ENCODE measurements around the gene MED17. TPM values are rescaled to one million over a fixed set of nuclear protein-coding genes. Genes with fewer than 3 reads are reported as not detected.

Gene MED17
- polyA plus RNA-seq, 1 donor from 2014 or later = 25.8 TPM

DNA sequence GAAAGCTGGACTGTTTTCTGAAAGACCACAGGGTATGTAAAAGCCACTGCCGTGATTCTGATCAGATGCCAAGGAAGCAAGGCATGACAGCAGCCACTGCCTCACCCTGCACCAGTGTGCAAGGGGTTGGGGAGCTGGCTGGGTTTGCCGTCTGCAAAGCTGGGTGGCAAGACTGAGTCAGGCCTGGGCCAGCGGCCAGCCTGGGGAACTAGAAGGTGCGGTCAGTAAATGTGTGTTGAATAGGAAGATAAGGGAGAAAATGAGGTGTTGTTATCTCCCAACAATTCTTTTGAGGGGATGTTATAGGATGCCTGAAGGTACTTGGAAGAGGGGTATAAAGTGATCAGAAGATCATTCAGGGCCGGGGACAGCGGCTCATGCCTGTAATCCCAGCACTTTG is 58.4 kb downstream of the MED17 start:
- H3K4me3 Mint-ChIP-seq = no peak overlapping the region
- H3K9me3 Mint-ChIP-seq = no peaks in the 10 kb centered on the region
- H3K27ac Mint-ChIP-seq = peak overlapping the region in 1 of 3 donors; percentile 8
- H3K36me3 Mint-ChIP-seq = no peaks in the 10 kb centered on the region
- peaks cover 2% of the 10 kb centered on the region for H3K27me3 Mint-ChIP-seq
- no peaks in the 10 kb centered on the region for H3K4me1 Mint-ChIP-seq

- H3K36me3 Mint-ChIP-seq = no peaks in the 10 kb centered on the region
- H3K9me3 Mint-ChIP-seq = no peaks in the 10 kb centered on the region
- H3K4me3 Mint-ChIP-seq = no peak overlapping the region
- no peak overlapping the region for H3K27ac Mint-ChIP-seq
- H3K27me3 Mint-ChIP-seq = peaks cover 2% of the 10 kb centered on the region
- H3K4me1 Mint-ChIP-seq = no peaks in the 10 kb centered on the region
These were observed 59.8 kb downstream of the MED17 start for GRCh38 chr11:93843906-93844305.

DNA sequence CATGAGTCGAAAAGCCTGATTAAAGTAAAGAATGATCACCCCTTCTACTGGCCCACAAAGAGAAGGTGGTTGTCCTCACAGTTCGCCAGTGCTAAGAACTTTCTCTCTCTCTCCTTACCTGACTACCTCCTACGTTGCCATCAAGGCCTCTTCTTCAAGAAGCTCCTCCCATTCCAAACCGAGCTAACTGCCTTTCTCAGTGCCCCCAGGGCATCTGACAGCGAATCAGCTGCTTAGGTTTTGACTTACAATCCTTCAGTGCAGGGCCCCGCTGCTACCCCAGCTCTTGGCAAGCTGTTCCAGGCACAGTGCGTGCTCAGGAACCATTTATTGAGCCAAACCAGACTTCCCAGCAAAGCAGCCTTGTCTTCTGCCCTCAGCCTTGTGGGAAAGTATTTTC is 60.5 kb downstream of the MED17 start:
- Mint-ChIP-seq H3K4me3 (no peak overlapping the region), H3K9me3 (no peaks in the 10 kb centered on the region), H3K4me1 (peaks cover 0 to 2% (median 1%) of the 10 kb centered on the region in 3 donors), H3K27me3 (peaks cover 8% of the 10 kb centered on the region), H3K27ac (no peak overlapping the region), H3K36me3 (no peaks in the 10 kb centered on the region)

- H3K27me3 Mint-ChIP-seq = peaks cover 11% of the 10 kb centered on the region
- no peaks in the 10 kb centered on the region for H3K36me3 Mint-ChIP-seq
- H3K4me1 Mint-ChIP-seq = peaks cover 0 to 4% (median 3%) of the 10 kb centered on the region in 3 donors
- no peak overlapping the region for H3K4me3 Mint-ChIP-seq
- no peaks in the 10 kb centered on the region for H3K9me3 Mint-ChIP-seq
- no peak overlapping the region for H3K27ac Mint-ChIP-seq
These were observed 61.4 kb downstream of the MED17 start for GRCh38 chr11:93845181-93846092.

- Mint-ChIP-seq H3K27ac (no peak overlapping the region), H3K27me3 (peaks cover 11% of the 10 kb centered on the region), H3K4me3 (no peak overlapping the region), H3K36me3 (no peaks in the 10 kb centered on the region), H3K9me3 (no peaks in the 10 kb centered on the region), H3K4me1 (peaks cover 0 to 4% (median 3%) of the 10 kb centered on the region in 3 donors)
These were observed 62.3 kb downstream of the MED17 start for GRCh38 chr11:93846411-93846810.

GRCh38 chr11:93849201-93849600 is 65.1 kb downstream of the MED17 start:
- Mint-ChIP-seq H3K27ac (no peak overlapping the region), H3K9me3 (peaks cover 0 to 3% (median 1%) of the 10 kb centered on the region in 3 donors), H3K36me3 (no peaks in the 10 kb centered on the region), H3K27me3 (peaks cover 12% of the 10 kb centered on the region), H3K4me1 (peaks cover 0 to 4% (median 3%) of the 10 kb centered on the region in 3 donors), H3K4me3 (peak overlapping the region in 2 of 4 donors; percentile 70 to 86)

GRCh38 chr11:93849751-93850593 is 65.9 kb downstream of the MED17 start:
- peak overlapping the region in 2 of 4 donors; percentile 70 to 86 for H3K4me3 Mint-ChIP-seq
- no peaks in the 10 kb centered on the region for H3K36me3 Mint-ChIP-seq

GRCh38 chr11:93850594-93851018 is 66.5 kb downstream of the MED17 start, which contains the start of gene VSTM5:
Gene VSTM5 (minus strand): TSS chr11:93850618. CDS start chr11:93850502, 116 bp downstream.
- peaks cover 0 to 4% (median 3%) of the 10 kb centered on the region in 3 donors for H3K4me1 Mint-ChIP-seq
- H3K27me3 Mint-ChIP-seq = peaks cover 12% of the 10 kb centered on the region
- no peaks in the 10 kb centered on the region for H3K36me3 Mint-ChIP-seq
- peak within 1 kb of the TSS in 1 of 3 donors; percentile 59 for H3K27ac Mint-ChIP-seq
- peak within 1 kb of the TSS in 2 of 4 donors; percentile 70 to 86 for H3K4me3 Mint-ChIP-seq
- peaks cover 0 to 4% (median 1%) of the 10 kb centered on the region in 3 donors for H3K9me3 Mint-ChIP-seq

More at GRCh38 chr11:93849751-93850593, 65.9 kb downstream of the MED17 start:
- no peak overlapping the region for H3K27ac Mint-ChIP-seq
- peaks cover 0 to 4% (median 1%) of the 10 kb centered on the region in 3 donors for H3K9me3 Mint-ChIP-seq
- H3K4me1 Mint-ChIP-seq = peaks cover 0 to 4% (median 3%) of the 10 kb centered on the region in 3 donors
- H3K27me3 Mint-ChIP-seq = peaks cover 12% of the 10 kb centered on the region

DNA sequence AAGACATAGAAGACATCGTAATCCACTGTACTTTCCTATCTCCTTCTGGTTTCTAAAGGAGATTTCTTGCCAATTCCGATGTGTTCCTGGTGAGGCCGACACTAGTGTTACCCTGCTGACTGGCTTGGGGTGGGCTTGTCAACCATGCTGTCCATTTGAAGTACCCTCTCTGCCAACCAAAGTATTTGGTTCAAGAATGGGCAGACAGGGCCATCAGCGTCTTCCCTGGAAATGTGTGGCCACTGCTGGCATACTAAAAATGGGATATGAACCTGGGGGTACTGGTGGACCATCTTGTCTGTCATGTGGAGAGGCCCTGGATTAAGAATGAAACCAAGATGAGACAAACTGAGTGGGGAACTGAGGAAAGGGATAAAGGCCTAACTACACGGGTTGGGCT is 68.2 kb downstream of the MED17 start:
- Mint-ChIP-seq H3K27me3 (peaks cover 12% of the 10 kb centered on the region), H3K9me3 (peaks cover 0 to 4% (median 1%) of the 10 kb centered on the region in 3 donors), H3K4me3 (no peak overlapping the region), H3K36me3 (no peaks in the 10 kb centered on the region), H3K4me1 (peaks cover 0 to 4% (median 3%) of the 10 kb centered on the region in 3 donors), H3K27ac (no peak overlapping the region)

DNA sequence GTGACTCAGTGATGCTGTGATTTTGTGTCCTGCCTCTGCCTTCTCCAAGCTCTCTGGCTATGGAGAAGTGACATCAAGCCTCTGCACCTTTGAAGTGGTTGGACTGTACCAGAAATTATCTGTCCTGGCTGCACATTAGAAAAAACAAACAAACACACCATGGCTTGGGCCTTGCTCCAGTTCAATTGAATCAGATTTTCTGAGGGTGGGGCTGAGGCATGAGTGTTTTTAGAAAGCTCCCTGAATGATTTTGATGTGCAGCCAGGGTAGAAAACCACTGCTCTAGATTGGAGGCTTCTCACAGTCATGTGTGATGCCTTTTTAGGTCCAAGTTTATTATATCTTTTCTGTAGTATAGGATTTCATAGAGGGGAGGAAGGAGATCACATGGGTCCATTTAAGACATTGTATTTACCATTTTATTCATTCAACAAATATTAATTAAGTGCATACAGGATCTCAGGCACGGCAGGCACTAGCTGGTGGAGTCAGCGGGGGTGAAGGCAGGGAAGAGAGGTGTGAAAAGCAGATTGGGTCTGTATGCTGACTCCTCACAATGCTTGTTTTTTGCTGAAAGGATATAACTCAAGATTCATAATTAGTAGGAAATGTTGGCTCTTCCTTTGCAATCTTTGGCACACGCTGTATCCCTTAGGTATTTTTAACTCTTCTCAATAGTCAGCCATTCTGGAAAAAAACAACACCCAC is 73.5 kb downstream of the MED17 start:
- H3K9me3 Mint-ChIP-seq = peaks cover 0 to 4% (median 0%) of the 10 kb centered on the region in 3 donors
- H3K27ac Mint-ChIP-seq = no peak overlapping the region
- no peaks in the 10 kb centered on the region for H3K36me3 Mint-ChIP-seq
- H3K27me3 Mint-ChIP-seq = no peaks in the 10 kb centered on the region
- H3K4me3 Mint-ChIP-seq = no peak overlapping the region
- H3K4me1 Mint-ChIP-seq = no peaks in the 10 kb centered on the region

GRCh38 chr11:93858121-93858775 is 74.2 kb downstream of the MED17 start:
- Mint-ChIP-seq H3K27ac (no peak overlapping the region), H3K4me3 (no peak overlapping the region), H3K9me3 (peaks cover 0 to 4% (median 0%) of the 10 kb centered on the region in 3 donors), H3K36me3 (no peaks in the 10 kb centered on the region), H3K27me3 (no peaks in the 10 kb centered on the region), H3K4me1 (no peaks in the 10 kb centered on the region)

GRCh38 chr11:93861808-93862207 is 77.7 kb downstream of the MED17 start:
- H3K36me3 Mint-ChIP-seq = no peaks in the 10 kb centered on the region
- H3K9me3 Mint-ChIP-seq = no peaks in the 10 kb centered on the region
- no peaks in the 10 kb centered on the region for H3K27me3 Mint-ChIP-seq
- no peaks in the 10 kb centered on the region for H3K4me1 Mint-ChIP-seq
- H3K27ac Mint-ChIP-seq = no peak overlapping the region
- no peak overlapping the region for H3K4me3 Mint-ChIP-seq

Measured in IgD-negative memory B cell (primary cell).